Mucosa of stomach (tissue), 1 donor: ENCODE results near the gene NUBP2.
"Not testable (repeated sequence)": the region's sequence is repeated elsewhere in the genome, so short reads cannot be mapped to it uniquely, and the experiment has no call there.

ENCODE experiments used
- H3K27me3 ChIP-seq: one replicate; pipeline ENCODE4 v1.7.0; 2013; ENCODE audit warnings: mild to moderate bottlenecking, low read length; ENCODE audit not compliant: control insufficient read depth, insufficient read depth
- H3K36me3 ChIP-seq: one replicate; pipeline ENCODE4 v1.7.0; 2013; ENCODE audit warnings: low read length; ENCODE audit not compliant: control insufficient read depth, insufficient read depth
- H3K4me1 ChIP-seq: one replicate; pipeline ENCODE4 v1.7.0; 2013; ENCODE audit warnings: mild to moderate bottlenecking, low read length; ENCODE audit not compliant: control insufficient read depth, insufficient read depth
- H3K4me3 ChIP-seq: one replicate; pipeline ENCODE4 v1.7.0; 2013; ENCODE audit warnings: low read length
- H3K9ac ChIP-seq: one replicate; pipeline ENCODE4 v1.7.0; 2013; ENCODE audit warnings: mild to moderate bottlenecking, low read length, moderate library complexity
- H3K9me3 ChIP-seq: one replicate; pipeline ENCODE4 v1.7.0; 2013; ENCODE audit warnings: mild to moderate bottlenecking, low read length, moderate library complexity; ENCODE audit not compliant: control insufficient read depth
- donor health status: Pancreatic carcinoma.

Gene NUBP2

DNA sequence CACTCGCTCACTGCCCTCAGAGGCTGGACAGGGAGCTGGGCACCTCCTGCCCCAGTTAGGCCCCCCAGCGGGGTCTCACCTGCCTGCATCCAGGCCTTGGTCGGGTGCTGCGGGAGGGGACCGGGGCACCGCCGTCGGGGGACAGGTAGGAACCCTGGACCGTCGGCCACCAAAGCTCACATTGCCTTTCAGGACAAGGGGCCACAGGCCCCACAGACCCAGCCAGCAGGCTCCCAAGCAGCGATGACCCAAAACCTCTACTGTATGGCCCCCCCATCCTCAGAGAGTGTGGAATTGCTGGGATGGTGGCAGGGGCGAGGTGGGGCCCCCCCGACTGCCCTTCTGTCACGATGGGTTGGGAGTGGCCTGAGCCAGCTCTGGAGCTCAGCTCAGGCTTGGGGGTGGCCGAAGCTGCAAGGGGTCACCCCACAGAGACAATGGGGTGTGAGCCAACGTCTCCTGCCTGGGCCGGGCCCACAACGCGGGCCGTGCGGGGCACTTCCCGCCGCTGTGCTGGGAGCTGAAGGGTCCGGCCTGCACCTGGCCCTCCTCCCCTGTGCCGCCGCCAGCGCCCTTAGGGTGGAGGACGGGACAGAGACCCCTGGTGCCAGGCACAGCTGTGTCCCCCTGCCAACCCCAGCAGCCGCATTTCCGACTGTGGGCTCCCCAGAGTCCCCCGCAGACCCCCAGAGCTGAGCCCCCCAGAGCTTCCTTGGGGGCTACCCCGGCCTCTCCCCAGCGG is 10.2 kb downstream of the NUBP2 start:
- Histone ChIP-seq H3K27me3 (no peaks in the 10 kb centered on the region), H3K9ac (no peak overlapping the region), H3K9me3 (no peaks in the 10 kb centered on the region), H3K4me3 (no peak overlapping the region), H3K36me3 (no peaks in the 10 kb centered on the region), H3K4me1 (peaks cover 16% of the 10 kb centered on the region)

DNA sequence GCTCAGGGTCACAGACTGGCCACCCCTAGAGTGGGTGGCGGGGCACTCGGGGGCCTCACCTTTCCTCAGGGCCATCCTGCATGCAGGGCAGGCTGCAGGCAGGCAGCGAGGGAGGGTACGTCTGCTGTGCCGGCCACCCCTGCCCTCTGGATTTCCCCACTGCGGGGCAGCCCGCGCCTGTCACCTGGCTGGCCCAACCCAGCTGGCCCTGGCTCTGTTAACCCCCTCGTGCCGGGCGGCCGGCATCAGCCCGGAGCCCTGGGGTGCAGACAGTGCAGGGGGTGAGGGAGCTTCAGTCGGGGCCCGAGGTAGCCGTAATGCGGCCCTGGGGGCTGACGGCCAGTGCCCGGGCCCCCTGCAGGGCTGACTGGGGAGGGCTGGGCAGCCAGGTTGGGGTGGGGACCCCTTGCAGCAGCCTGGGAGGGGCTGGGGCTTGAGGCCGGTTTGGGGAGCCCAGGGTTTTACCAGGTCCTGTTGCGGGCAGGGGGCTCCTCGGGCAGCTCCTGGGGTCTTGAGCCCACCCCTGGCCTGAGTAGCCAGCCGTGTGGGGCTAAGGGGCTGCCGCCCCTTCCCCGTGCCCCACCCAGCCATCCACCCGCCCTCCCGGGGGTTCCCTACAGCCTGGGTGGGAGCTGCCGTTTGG is 10.9 kb downstream of the NUBP2 start, which contains the start of gene IGFALS:
Gene IGFALS (minus strand): TSS at position 128 of the 643 bp plus-strand sequence. CDS start 53 bp downstream, at position 75.
- no peak within 1 kb of the TSS for H3K9ac ChIP-seq
- no peaks in the 10 kb centered on the region for H3K27me3 ChIP-seq
- H3K4me3 ChIP-seq = no peak within 1 kb of the TSS
- no peaks in the 10 kb centered on the region for H3K36me3 ChIP-seq
- peaks cover 16% of the 10 kb centered on the region for H3K4me1 ChIP-seq
- no peaks in the 10 kb centered on the region for H3K9me3 ChIP-seq

DNA sequence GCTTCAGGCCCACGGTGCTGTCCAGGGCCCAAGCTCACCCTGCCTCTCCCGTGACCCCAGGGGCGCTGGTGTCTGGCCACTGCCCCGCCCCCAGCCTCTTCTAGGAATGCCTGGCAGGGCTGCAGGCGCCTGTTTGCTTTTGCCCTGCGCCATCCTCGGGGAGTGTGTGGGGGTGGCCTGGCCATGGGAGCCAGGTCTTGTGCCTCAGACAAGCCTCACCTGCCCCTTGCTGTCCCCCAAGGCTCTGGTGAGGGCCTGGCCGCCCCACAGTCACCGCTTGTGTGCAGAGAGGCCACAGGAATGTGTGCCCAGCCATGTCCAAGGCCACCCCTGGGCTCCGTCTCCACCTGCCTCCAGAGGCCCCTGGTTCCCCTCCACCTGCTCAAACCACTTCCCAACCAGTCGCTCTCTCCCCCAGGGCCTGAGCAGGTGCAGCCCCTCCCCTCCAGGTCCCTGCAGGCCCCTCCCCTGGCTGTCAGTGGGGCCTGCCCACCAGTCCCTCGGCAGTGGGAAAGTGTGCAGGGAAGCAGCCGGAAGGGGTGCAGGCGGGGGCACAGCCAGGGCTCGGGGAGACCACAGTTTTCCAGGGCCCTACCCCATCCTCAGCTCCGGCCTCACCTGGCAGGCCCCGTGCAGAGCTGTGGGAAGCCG is 11.6 kb downstream of the NUBP2 start:
- no peaks in the 10 kb centered on the region for H3K27me3 ChIP-seq
- H3K9me3 ChIP-seq = no peaks in the 10 kb centered on the region
- H3K4me3 ChIP-seq = no peak overlapping the region
- peaks cover 16% of the 10 kb centered on the region for H3K4me1 ChIP-seq
- H3K9ac ChIP-seq = no peak overlapping the region
- H3K36me3 ChIP-seq = no peaks in the 10 kb centered on the region

DNA sequence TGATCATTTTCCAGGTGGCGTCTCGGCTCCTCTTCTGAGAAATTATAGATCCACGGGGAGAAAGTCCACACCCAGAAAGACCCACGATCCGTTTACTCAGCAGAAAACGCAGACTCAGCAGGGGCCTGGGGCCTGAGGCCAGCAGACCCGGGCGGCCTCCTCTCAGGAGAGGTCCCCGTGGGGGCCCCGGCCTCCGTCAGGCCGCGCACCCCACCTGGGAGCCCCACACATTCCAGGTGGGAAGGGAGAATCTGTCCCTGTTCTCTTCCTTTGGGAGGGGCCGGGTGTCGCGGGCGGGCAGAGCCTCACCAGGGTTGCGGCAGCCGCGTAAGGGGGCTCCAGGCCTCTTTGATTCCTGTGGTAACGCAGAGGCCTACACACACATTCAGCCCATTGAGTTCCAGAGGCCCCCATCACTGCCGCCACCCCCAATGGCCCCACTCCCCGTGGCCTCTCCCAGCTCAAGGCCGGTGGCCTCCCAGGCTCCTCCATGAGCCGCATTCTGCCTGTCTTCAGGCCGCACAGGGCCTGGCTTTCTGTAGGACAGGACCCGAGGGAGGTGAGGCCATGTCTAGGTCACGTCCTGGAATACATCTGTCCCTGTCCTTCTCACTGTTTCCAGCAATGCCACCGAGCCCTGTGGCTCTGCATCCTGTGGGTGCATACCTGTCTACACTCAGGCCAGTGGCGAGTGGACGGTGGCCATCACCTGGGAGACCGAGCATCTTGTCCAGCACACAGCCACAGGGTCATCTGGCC is 12.3 kb downstream of the NUBP2 start:
- no peaks in the 10 kb centered on the region for H3K27me3 ChIP-seq
- H3K36me3 ChIP-seq = no peaks in the 10 kb centered on the region
- no peak overlapping the region for H3K4me3 ChIP-seq
- H3K9ac ChIP-seq = no peak overlapping the region
- peaks cover 16% of the 10 kb centered on the region for H3K4me1 ChIP-seq
- no peaks in the 10 kb centered on the region for H3K9me3 ChIP-seq

DNA sequence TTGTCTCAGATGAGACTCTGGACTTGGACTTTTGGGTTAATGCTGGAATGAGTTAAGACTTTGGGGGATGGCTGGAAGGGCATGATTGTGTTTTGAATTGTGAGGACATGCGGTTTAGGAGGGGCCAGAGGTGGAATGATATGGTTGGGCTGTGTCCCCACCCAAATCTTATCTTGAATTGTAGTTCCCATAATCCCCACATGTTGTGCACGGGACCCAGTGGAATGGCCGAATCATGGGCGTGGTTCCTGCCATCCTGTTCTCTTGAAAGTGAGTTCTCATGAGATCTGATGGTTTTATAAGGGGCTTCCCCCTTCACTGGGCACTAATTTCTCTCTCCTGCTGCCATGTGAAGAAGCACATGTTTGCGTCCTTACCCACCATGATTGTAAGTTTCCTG is 16.5 kb downstream of the NUBP2 start:
- H3K4me1 ChIP-seq, H3K4me3 ChIP-seq, H3K36me3 ChIP-seq, H3K27me3 ChIP-seq, H3K9ac ChIP-seq, H3K9me3 ChIP-seq: not testable (repeated sequence)

DNA sequence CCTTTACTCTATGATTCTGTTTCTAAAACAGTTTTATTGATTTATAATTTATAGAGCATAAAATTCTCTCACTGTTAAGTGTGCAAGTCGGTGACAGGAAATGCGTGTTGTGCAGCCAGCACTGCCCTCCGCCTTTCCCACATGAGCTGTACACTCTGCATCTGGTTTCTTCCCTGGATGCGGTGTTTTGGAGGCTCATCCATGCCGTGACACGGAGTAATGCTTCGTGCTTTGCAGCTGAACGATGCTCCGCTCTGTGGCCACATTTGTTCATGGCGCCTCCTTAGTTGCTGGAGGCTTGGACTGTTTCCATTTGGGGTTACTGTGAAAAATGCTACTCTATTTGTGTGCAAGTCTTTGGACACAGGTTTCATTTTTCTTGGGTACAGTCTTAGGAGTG is 17.9 kb downstream of the NUBP2 start:
- Histone ChIP-seq H3K4me3 (no peak overlapping the region), H3K4me1 (no peaks in the 10 kb centered on the region), H3K9ac (no peak overlapping the region)

DNA sequence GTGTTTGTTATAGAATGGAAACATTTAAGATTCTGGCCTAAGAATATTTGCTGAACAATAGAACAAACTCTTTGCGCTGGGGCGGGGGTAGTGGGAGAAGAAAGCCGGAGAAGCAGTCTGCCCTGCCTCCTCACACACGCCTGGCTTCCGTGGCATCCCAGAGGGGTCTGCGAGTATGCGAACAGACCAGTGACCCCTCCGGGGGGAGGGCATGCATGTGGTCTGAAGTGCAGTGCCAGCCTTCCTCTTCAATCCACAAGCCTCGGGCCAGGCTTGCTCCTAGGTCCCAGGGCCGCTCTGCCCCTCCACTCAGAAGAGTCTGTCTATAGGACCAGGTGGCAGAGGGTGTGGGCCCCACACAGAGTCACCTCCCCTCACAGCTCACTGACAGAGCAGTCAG is 24.9 kb downstream of the NUBP2 start:
- Histone ChIP-seq H3K4me3 (no peak overlapping the region), H3K9me3 (no peaks in the 10 kb centered on the region), H3K4me1 (peaks cover under 1% of the 10 kb centered on the region), H3K27me3 (no peaks in the 10 kb centered on the region), H3K36me3 (peaks cover 5% of the 10 kb centered on the region), H3K9ac (no peak overlapping the region)

More for the DNA sequence above, 17.9 kb downstream of the NUBP2 start:
- Histone ChIP-seq H3K27me3 (no peaks in the 10 kb centered on the region), H3K36me3 (no peaks in the 10 kb centered on the region), H3K9me3 (no peaks in the 10 kb centered on the region)

DNA sequence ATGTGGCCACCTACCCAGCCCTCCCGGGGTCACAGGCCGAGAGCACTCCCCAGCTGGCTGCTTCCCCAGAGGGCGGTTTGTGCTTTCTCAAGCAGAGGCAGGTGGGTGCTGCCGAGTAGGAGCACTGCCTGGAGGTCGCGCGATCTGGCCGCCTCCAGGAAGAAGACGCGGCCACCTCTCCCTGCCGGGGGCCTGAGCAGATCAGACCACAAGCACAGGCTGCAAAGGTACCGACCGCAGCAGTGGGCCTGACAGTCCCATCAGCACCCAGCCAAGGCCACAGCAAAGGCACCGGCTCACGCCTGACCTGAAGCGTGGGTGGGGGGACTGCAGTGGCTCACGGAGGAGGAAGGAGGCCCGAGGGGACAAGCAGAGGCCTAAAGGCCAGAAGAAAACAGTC is 25.9 kb downstream of the NUBP2 start:
- Histone ChIP-seq H3K9me3 (no peaks in the 10 kb centered on the region), H3K4me3 (no peak overlapping the region), H3K27me3 (no peaks in the 10 kb centered on the region), H3K4me1 (peaks cover 6% of the 10 kb centered on the region), H3K9ac (no peak overlapping the region), H3K36me3 (peaks cover 5% of the 10 kb centered on the region)

DNA sequence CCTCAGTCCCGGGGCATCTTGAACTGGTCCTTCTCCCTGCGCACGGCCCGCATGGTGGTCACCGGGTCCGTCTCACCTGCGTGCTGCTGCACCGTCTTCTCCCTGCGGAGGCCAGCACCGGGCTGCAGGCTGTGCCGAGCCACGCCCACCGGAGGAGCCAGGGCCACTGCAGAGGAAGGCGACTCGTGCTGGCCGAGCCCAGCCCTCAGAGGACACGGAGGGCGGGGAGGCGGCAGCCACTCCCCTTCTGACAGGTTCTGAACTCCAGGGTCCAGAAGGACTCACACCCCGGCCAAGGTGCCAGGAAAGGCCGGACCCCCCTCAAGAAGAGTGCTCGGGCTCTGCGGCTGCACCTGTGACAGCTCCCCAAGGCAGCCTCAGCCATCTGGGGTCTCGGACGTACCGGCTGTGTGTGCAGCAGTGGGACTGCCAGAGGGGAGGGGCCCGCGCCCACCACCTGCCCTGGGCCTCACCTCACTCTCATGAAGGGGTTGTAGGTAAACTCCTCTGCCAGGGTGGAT is 26.6 kb downstream of the NUBP2 start:
- H3K27me3 ChIP-seq = no peaks in the 10 kb centered on the region
- no peak overlapping the region for H3K4me3 ChIP-seq
- no peaks in the 10 kb centered on the region for H3K9me3 ChIP-seq
- H3K9ac ChIP-seq = no peak overlapping the region
- peaks cover 6% of the 10 kb centered on the region for H3K4me1 ChIP-seq
- H3K36me3 ChIP-seq = peaks cover 5% of the 10 kb centered on the region

DNA sequence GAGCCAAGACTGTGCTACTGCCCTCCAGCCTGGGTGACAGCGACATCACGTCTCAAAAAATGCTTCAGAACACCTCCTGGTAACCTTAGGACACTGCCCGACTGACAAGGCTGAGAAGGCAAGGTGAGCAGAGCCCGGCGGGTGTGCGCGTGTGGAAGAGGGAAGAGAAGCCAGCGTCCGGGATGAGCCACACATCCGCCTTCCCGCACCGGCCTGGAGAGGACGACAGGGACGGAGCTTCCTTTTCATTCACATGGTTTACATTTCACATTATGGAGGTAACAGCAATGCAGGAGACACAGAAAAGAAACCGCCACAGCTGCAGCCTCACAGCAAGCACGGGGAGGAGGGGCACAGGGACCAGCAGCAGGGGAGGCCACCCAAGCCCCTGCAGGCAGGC is 27.3 kb downstream of the NUBP2 start:
- Histone ChIP-seq H3K4me3 (no peak overlapping the region), H3K36me3 (peaks cover 5% of the 10 kb centered on the region), H3K9ac (no peak overlapping the region), H3K27me3 (no peaks in the 10 kb centered on the region), H3K4me1 (peaks cover 6% of the 10 kb centered on the region), H3K9me3 (no peaks in the 10 kb centered on the region)

DNA sequence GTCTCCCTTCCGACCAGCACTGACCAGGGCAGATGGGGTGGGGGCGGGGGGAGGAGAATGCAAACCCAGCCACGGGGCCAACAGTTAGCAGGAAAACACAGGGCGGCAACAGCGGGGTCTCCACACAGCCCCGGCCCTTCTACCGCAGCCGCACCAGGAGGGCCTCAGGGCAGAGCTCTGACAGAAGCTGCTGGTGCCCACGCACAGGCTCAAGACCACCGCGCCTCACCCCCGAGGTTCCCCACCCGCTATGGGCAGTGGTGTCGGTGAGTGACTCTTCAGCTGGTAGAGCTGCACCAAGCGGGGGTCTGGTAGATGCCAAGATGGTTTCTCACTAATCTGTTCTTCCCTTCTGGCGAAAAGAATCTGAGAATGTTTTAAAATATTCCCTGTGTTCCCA is 27.8 kb downstream of the NUBP2 start:
- Histone ChIP-seq H3K4me1 (peaks cover 6% of the 10 kb centered on the region), H3K4me3 (no peak overlapping the region), H3K36me3 (peaks cover 5% of the 10 kb centered on the region), H3K9me3 (no peaks in the 10 kb centered on the region), H3K27me3 (no peaks in the 10 kb centered on the region), H3K9ac (no peak overlapping the region)
